D721Med (cell line): ENCODE data around the gene GRK4.

Experiments used
- DNase-seq: peaks from one replicate; pipeline ENCODE4 v3.0.0; 2011; ENCODE audit warnings: low spot score; ENCODE audit not compliant: insufficient read length
- FAIRE-seq: peaks from 2 replicates; lab custom pipeline; 2011; peaks lifted over from hg19 to GRCh38; lab: Jason Lieb, UNC
- TF ChIP-seq, protein P1 (sequence below): IDR thresholded peaks from 2 replicates; pipeline ENCODE4 v1.5.1; 2012; ENCODE audit warnings: mild to moderate bottlenecking, control low read depth; ENCODE audit not compliant: insufficient read depth; ENCODE audit errors: missing control alignments

The GRK4 gene

DNA sequence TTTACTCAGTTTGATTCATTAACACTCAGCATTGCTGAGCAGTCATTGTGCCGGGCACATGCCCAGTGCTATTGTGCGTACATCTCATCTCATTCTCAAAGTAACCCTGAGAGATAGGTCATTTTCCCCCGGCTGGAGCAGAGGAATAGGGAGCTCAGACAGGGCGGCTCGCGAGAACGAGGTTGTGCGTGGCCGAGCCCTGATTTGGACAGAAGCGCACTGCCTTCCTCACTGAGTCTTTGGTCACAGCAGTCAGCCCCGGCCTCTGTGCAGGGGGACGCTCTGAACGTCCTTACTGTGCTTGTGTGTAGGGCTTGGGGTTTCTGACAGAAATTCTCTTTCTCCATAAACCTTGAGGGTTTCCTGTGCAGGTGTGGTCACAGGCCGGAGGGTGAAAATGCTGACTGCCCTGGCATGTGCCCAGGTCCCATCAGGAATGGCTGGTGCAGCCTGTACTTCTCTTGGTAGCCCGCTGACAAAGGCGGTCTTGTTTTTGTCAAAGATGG is 39.6 kb upstream of the GRK4 start:
- DNase-seq, result peak; percentile 11
- FAIRE-seq, result no peak
- TF ChIP-seq, protein P1, sequence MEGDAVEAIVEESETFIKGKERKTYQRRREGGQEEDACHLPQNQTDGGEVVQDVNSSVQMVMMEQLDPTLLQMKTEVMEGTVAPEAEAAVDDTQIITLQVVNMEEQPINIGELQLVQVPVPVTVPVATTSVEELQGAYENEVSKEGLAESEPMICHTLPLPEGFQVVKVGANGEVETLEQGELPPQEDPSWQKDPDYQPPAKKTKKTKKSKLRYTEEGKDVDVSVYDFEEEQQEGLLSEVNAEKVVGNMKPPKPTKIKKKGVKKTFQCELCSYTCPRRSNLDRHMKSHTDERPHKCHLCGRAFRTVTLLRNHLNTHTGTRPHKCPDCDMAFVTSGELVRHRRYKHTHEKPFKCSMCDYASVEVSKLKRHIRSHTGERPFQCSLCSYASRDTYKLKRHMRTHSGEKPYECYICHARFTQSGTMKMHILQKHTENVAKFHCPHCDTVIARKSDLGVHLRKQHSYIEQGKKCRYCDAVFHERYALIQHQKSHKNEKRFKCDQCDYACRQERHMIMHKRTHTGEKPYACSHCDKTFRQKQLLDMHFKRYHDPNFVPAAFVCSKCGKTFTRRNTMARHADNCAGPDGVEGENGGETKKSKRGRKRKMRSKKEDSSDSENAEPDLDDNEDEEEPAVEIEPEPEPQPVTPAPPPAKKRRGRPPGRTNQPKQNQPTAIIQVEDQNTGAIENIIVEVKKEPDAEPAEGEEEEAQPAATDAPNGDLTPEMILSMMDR, result no peak

DNA sequence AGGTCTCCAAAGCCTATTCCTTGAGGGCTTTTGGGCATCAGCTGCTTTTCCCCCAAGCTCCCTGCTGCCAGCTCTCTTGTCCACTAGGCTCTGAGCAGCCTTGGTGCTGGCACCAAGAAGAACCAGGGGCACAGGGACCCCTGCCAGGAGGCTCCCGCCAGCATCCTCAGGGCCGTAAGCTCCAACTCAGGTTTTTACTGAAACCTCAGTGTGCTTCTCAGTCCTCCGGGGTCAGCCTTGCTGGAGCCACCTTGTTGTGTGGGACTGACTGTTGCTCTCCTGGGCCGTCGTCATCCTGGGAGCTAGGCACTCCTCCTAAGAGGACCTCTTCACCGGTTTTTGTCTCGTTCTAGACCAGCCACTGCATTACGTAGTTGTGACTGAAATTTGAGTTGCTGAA is 39.1 kb upstream of the GRK4 start:
- DNase-seq, result no peak
- TF ChIP-seq, protein P1, result no peak
- no peak for FAIRE-seq

DNA sequence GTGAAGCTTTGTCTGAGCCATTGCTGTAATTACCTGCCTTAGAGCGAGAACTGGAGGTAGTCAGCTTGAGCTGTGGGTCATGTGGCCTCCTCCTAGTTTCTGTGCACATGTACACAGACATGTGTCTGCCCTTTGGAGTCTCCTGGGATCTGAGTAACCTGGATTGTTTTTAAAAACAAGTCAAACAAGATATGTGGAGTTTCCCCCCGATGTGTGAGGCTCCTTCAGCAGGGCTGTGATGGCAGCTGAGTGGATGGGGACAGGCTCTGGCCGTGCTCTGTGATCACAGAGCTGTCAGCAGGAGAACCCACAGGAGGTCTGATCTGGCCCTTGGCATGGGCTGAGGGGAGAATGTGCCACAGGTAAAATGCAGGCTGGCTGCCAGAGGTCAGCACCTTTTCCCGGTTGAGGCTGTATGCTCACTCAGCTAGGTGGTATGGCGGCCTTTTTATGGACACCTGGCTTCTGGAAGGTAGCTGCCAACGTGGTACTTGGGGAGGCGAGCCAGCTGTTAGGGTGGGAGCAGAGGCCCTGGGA is 38.5 kb upstream of the GRK4 start:
- TF ChIP-seq, protein P1, result no peak
- DNase-seq, result no peak
- FAIRE-seq, result no peak

DNA sequence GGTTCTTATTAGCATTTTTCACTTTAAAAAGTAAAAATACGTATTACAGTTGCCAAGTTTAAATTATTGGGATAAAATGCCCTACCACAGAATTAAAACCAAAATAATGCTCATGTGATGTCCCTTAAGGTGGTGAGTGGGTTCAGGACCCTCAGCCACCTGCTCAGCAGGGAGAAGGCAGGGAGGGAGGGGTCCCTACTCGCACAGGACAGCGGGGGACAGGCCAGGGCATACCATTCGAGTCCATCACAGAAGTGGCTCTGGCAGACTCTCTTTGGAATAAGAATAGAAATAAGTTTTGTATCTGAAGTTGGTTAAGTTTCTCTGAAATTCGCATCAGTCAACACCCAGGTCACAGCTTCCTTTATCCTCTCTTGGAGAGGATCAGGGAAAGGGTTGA is 37.9 kb upstream of the GRK4 start:
- TF ChIP-seq, protein P1, result no peak
- no peak for DNase-seq
- no peak for FAIRE-seq

DNA sequence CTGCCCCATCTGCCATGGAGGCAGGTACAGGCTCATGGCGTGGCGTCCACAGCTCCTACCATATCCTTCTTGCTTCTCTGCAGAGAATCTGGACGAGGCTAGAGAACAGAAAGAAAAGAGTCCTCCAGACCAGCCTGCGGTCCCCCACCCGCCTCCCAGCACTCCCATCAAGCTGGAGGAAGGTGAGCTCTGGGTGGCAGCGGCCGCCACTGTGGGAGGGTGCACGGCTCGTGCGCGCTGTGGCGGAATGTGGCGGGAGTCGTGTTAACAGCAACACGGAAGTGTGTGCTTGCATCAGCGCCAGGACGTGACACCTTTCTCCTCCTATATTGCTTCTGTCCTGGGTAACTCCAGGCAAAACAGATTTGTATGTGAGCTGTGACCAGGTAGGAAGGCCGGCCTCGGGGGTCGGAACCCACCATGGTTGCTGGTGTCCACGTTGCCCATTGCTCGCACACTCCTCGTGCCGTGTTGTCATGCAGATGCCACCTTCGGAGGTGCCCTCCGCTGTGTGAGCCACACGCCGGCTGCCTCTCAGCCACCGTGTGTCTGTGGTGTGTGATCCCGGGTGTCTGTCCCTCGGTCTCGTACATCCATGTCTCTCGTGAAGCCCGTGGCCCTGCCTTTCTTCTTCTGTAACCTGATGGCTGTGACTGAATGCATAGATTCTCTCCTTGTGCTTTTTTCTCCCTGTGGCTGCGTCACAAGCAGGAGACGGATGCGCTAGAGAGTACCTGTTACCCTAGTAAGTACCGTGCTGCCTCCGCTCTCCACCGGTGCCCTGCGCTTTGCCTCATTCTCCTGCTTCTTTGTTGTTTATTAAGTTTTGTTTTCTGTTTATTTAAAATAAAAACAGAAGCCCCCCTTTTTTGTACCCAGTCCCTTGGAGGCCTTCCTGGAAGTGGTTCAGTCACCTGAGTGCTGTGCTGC is 37.2 kb upstream of the GRK4 start:
- TF ChIP-seq, protein P1, result no peak
- no peak for DNase-seq
- FAIRE-seq, result no peak

DNA sequence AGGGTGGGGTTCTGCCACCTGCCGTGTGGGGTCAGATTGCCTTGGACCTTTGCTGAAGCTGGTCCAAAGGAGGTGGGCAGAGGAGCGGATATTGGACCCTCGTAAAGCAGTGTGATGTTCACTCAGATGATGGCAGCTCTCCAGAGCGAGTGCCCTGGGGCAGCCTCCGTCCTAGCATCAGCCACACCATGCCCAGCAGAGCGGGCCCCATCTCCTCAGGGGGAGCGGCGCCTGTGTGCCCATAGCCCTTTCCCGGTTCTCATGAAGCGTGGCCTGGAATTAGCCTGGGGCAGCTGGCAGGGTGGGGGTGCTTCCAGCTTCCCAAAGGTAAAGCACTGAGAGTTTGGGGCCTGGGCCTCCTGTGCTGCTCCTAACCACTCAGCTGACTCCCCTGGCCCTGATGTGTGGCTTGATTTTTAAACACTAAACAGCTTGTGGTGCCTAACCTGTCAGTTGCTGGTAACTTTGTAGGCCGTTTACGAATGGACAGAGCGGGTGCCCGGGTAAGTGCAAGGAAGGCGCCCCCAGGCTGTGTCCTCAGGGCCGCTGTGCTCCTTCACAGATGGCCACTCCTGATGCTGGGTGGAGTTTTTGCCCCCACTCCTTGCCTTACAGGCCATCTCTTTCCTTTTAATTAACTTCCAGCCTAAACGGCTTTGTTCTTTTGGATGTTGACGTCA is 36.2 kb upstream of the GRK4 start:
- DNase-seq (no peak), FAIRE-seq (no peak)
- TF ChIP-seq, protein P1, result no peak
